K562 (cell line): ENCODE results near the gene ZKSCAN3. TPM values are rescaled to one million over a fixed set of nuclear protein-coding genes. Genes with fewer than 3 reads are reported as not detected.
"Not testable (repeated sequence)": the region's sequence is repeated elsewhere in the genome, so short reads cannot be mapped to it uniquely, and the experiment has no call there.

Source experiments
- ATAC-seq: fragments of 200-7000 bp; cut with Tn5 transposase; 3 replicates; pipeline ENCODE4 v1.9.1; 2020; ENCODE audit warnings: moderate library complexity
- BruUV-seq: library from RNA; stranded (reverse); fragments of 400-500 nt; replicated peaks from 2 replicates; lab custom pipeline; 2021; lab: Mats Ljungman, UMichigan
- CTCF ChIA-PET: fragments of 300-600 bp; formaldehyde crosslinking; extraction: SDS; loops from one replicate; lab custom pipeline; 2021; ENCODE audit warnings: low intra/inter-chr PET ratio; lab: Yijun Ruan, JAX
- POLR2A ChIA-PET: fragments of 300-600, 350-650 bp; sonication (Branson Sonifier 250); formaldehyde crosslinking; extraction: SDS; loops from one replicate; lab custom pipeline; 2021; ENCODE audit warnings: antibody characterized with exemption, inconsistent platforms; lab: Yijun Ruan, JAX
- DNase-seq, 4 experiments: peaks; one replicate each; pipeline versions ENCODE4 v3.0.0 to v3.0.0-alpha.2; 2011 to 2018; ENCODE audit warnings: low spot score in 3 of 4, mixed read lengths in 3 of 4; ENCODE audit errors: extremely low read depth in 1 of 4
- FAIRE-seq: peaks from 2 replicates; lab custom pipeline; 2011; peaks lifted over from hg19 to GRCh38; lab: Jason Lieb, UNC
- H2AFZ ChIP-seq: 2 replicates; pipeline ENCODE4 v1.6.0; 2011; ENCODE audit warnings: low read depth, low read length, control low read depth, inconsistent platforms
- H3K27ac ChIP-seq: fragments of 200-600 bp; 3 replicates; pipeline ENCODE4 v1.8.0; 2011; ENCODE audit warnings: low read depth, mild to moderate bottlenecking, control low read depth, inconsistent platforms, low read length, moderate library complexity, mixed read lengths; ENCODE audit errors: extremely low read depth
- H3K27me3 ChIP-seq, 2 experiments: fragments of 300-600 bp in 1 of 2; 2 replicates in 1 of 2; 3 replicates in 1 of 2; pipeline versions ENCODE4 v1.6.0 to v1.8.0; 2011; ENCODE audit warnings: inconsistent platforms in 2 of 2, low read length in 2 of 2, mild to moderate bottlenecking in 1 of 2, mixed read lengths in 1 of 2, moderate library complexity in 1 of 2; ENCODE audit not compliant: control insufficient read depth in 2 of 2, insufficient read depth in 2 of 2
- H3K36me3 ChIP-seq: fragments of 300-600 bp; 3 replicates; pipeline ENCODE4 v1.8.0; 2011; ENCODE audit warnings: mild to moderate bottlenecking, low read length, inconsistent platforms; ENCODE audit not compliant: control insufficient read depth, insufficient read depth
- H3K4me1 ChIP-seq, 2 experiments: fragments of 200-600 bp in 1 of 2; replicated peaks in 1 of 2; 2 replicates in 1 of 2; 3 replicates in 1 of 2; pipeline versions ENCODE4 v1.5.1 to v1.8.0; 2011; ENCODE audit warnings: inconsistent platforms in 2 of 2, low read length in 2 of 2, mild to moderate bottlenecking in 1 of 2, mixed read lengths in 1 of 2, moderate library complexity in 1 of 2; ENCODE audit not compliant: control insufficient read depth in 2 of 2, insufficient read depth in 2 of 2
- H3K4me2 ChIP-seq: 2 replicates; pipeline ENCODE4 v1.6.1; 2011; ENCODE audit warnings: low read length, control low read depth, inconsistent platforms, mixed read lengths; ENCODE audit not compliant: insufficient read depth
- H3K4me3 ChIP-seq: fragments of 200-600 bp; sonication (generic), shearing (Covaris generic); 2 replicates; pipeline ENCODE4 v1.5.1; 2016; ENCODE audit warnings: control low read depth, inconsistent platforms
- H3K79me2 ChIP-seq: fragments of 200-600 bp; 3 replicates; pipeline ENCODE4 v1.8.0; 2011; ENCODE audit warnings: low read length, inconsistent platforms; ENCODE audit not compliant: control insufficient read depth, insufficient read depth
- H3K9ac ChIP-seq, 2 experiments: 2 replicates each; pipeline versions ENCODE4 v1.6.0 to v1.6.1; 2011; ENCODE audit warnings: low read depth in 2 of 2, low read length in 2 of 2, control low read depth in 1 of 2, inconsistent platforms in 1 of 2, mild to moderate bottlenecking in 1 of 2, mixed read lengths in 1 of 2; ENCODE audit not compliant: insufficient read depth in 1 of 2
- H3K9me1 ChIP-seq: one replicate; pipeline ENCODE4 v1.6.0; 2011; ENCODE audit warnings: inconsistent platforms, mild to moderate bottlenecking, low read length, moderate library complexity; ENCODE audit not compliant: control insufficient read depth, insufficient read depth
- H3K9me3 ChIP-seq: replicated peaks from 2 replicates; pipeline ENCODE4 v1.5.1; 2011; ENCODE audit warnings: low read depth, low read length, inconsistent platforms; ENCODE audit not compliant: control insufficient read depth, insufficient read depth
- H4K20me1 ChIP-seq: replicated peaks from 2 replicates; pipeline ENCODE4 v1.6.1; 2011; ENCODE audit warnings: low read length, inconsistent platforms, mixed read lengths; ENCODE audit not compliant: control insufficient read depth, insufficient read depth
- BRF1 ChIP-seq: IDR thresholded peaks from 3 replicates; pipeline ENCODE4 v1.6.1; 2011; ENCODE audit warnings: borderline replicate concordance, mild to moderate bottlenecking; ENCODE audit not compliant: insufficient read length; ENCODE audit errors: extremely low read depth
- CEBPB ChIP-seq: fragments of 450-650 bp; IDR thresholded peaks from 2 replicates; pipeline ENCODE4 v1.6.1; 2016; ENCODE audit warnings: missing genetic modification characterization, missing compliant biosample characterization
- CEBPG ChIP-seq, 3 experiments: fragments of 200-800 bp in 1 of 3; sonication (Bioruptor generic) in 1 of 3; sonication (generic) in 1 of 3; formaldehyde crosslinking in 1 of 3; IDR thresholded peaks in 2 of 3; conservative IDR thresholded peaks in 1 of 3; 2 replicates each; pipeline versions ENCODE4 v1.6.1 to v1.8.0; 2016 to 2022; ENCODE audit warnings: missing compliant biosample characterization in 2 of 3, missing genetic modification characterization in 2 of 3, mild to moderate bottlenecking in 1 of 3, missing genetic modification reagents in 1 of 3
- TCF3 ChIP-seq: sonication (generic); formaldehyde crosslinking; IDR thresholded peaks from 2 replicates; pipeline ENCODE4 v1.4.0; 2020; ENCODE audit warnings: mild to moderate bottlenecking, missing genetic modification reagents
- ZBTB7A ChIP-seq: IDR thresholded peaks from 2 replicates; pipeline ENCODE4 v1.6.1; 2011; ENCODE audit warnings: low read depth, mild to moderate bottlenecking, low read length, moderate library complexity, borderline replicate concordance; ENCODE audit not compliant: control insufficient read depth
- ZNF143 ChIP-seq: sonication (generic); formaldehyde crosslinking; IDR thresholded peaks from 2 replicates; pipeline ENCODE4 v1.9.0; 2022; ENCODE audit warnings: mild to moderate bottlenecking, missing genetic modification reagents
- WGBS: fragments of 100-300 bp; shearing (Covaris generic); methylation state at CpG from one replicate; pipeline ENCODE4 v1.1.6; 2016; ENCODE audit warnings: low coverage, mixed read lengths; ENCODE audit not compliant: insufficient coverage; ENCODE audit errors: missing lambda C conversion rate; 5-methylcytosine and 5-hydroxymethylcytosine counted together
- in situ Hi-C: fragments of 300-500 bp; cut with MboI; formaldehyde crosslinking; loops from 4 replicates; pipeline ENCODE4 v1.15.0; 2018; ENCODE audit warnings: inconsistent platforms, mixed read lengths
- intact Hi-C: fragments of 100-400 bp; cut with micrococcal nuclease; formaldehyde crosslinking; loops from 2 replicates; pipeline ENCODE4 v1.14.2; 2022
- polyA plus RNA-seq, 8 experiments: library from polyadenylated mRNA; depleted of rRNA in 4 of 8; stranded (reverse) in 5 of 8; unstranded in 3 of 8; fragments of >200 nt; fragmentation: Nextera tagmentation in 2 of 8; fragmentation: Illumina TruSeq in 1 of 8; extraction: Ambion mirVana in 2 of 8; extraction: Trizol in 1 of 8; gene quantifications; 2 replicates each; pipeline versions ENCODE4 v1.2.1 to v1.2.3, GENCODE V29; 2011 to 2014; ENCODE audit warnings: inconsistent platforms in 1 of 8, missing spikeins in 1 of 8
- total RNA-seq, 7 experiments: library from RNA; depleted of rRNA in 6 of 7; stranded (reverse); fragments of >200 nt in 6 of 7; fragmentation: Illumina TruSeq in 2 of 7; extraction: Trizol in 2 of 7; gene quantifications; 2 replicates each; pipeline versions ENCODE4 v1.2.1 to v1.2.3, GENCODE V29; 2011 to 2021; ENCODE audit warnings: low replicate concordance in 1 of 7

ZKSCAN3 gene
- total and polyA plus RNA-seq, 9 of the 15 experiments (the other 6 are each of a cell fraction or from before 2014, with no cell fraction given) = 3.0 to 12.4 (median 10.2) TPM

DNA sequence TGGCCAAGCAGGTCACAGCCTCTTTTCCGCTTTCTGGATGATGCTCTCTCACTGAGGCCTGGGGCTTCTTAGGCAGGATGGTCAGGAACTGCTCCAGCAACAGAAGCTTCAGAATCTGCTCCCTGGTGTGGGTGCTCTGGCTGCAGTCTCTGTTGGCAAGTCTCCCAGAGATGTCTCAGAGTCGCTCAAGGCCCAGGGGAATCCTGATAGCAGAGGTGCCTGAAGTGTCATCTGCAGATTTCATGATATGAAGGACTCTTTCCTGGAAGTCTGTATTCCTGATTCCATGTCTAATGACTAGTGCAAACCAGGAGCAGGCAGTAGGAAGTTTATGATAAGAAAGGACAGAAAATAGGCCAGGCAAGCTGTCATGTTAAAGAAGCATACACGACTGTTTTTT lies 34.1 kb upstream of the ZKSCAN3 start (continued):
- TF ChIP-seq BRF1 = no peak
- no peak for TF ChIP-seq ZNF143 (CRISPR knock-in tag)
- peak; percentile 51; the same call in 1 of the 2 replicates for TF ChIP-seq TCF3 (CRISPR knock-in tag)

DNA sequence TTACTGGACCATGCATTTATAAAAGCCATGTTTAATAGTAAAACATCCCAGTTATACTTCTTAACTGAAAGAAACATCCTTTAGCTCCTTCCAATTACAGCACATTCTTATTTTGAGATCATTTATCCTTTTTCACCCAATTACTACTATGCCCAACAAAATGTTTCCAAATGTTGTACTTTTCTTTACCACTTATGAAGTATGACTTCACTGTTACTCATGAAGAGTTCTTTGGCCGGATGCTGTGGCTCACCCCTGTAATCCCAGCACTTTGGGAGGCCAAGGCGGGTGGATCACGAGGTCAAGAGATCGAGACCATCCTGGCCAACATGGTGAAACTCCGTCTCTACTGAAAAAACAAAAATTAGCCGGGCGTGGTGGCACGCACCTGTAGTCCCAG lies 31.9 kb upstream of the ZKSCAN3 start:
- 76% methylated on average over 8 of the region's 8 CpGs for WGBS

DNA sequence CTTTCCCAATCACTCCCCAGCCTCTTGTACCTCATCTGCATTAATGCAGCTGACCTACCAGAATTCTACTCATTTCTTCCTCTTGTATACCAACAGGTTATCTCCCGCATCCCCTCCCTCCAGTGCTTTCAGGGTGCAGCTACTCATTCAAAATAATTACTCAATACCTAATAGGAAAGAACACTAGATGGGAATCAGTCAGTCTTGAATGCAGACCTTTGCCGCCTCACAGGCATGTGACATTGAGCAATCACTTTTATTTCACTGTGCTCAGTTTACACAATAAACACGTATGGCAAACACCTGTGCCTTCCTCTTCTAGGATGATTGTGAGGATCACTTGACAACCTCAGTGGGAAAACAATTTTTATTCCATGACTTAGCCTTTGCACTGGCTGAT lies 27.1 kb upstream of the ZKSCAN3 start:
- CTCF ChIA-PET = no interaction called here
- Histone ChIP-seq H4K20me1 (no peaks in the 10 kb centered on the region), H3K4me3 (no peak overlapping the region), H3K27me3 (no peaks in the 10 kb centered on the region), H3K9me1 (no peaks in the 10 kb centered on the region), H3K4me2 (no peak overlapping the region), H3K9ac (no peak overlapping the region), H3K36me3 (peaks cover 16% of the 10 kb centered on the region), H3K27ac (no peak overlapping the region), H3K79me2 (no peaks in the 10 kb centered on the region), H3K9me3 (peaks cover 12% of the 10 kb centered on the region), H2AFZ (no peak overlapping the region), H3K4me1 (no peaks in the 10 kb centered on the region)
- POLR2A ChIA-PET = interaction anchor here (4.4 kb wide), 1 partner anchor 13 kb away, joined by 53 read pairs; the partner anchor contains the start of gene ZSCAN31
- DNase-seq (no peak), FAIRE-seq (no peak), ATAC-seq (no peak)
- TF ChIP-seq CEBPB (tag) (peak; percentile 54; the same call in 1 of the 2 replicates), CEBPG (CRISPR knock-in tag; IDR thresholded peaks at IDR 0.05) (no peak), CEBPG (tag; conservative IDR thresholded peaks at IDR 0.05 in 1 of 2, IDR thresholded peaks at IDR 0.05 in 1 of 2) (peak; percentile 27 to 34; a peak in 1 of 4 replicates), ZBTB7A (no peak)
- BruUV-seq = no TSS peak
- WGBS = 65% methylated on average over 3 of the region's 3 CpGs
- in situ Hi-C loops = no loop called here
- intact Hi-C loops = no loop called here

More for the DNA sequence above, 31.9 kb upstream of the ZKSCAN3 start:
- intact Hi-C loops, CTCF ChIA-PET, H3K9ac ChIP-seq, H4K20me1 ChIP-seq, in situ Hi-C loops, H3K27me3 ChIP-seq, H3K9me1 ChIP-seq, H3K9me3 ChIP-seq, FAIRE-seq, H3K36me3 ChIP-seq, H3K4me1 ChIP-seq, H3K79me2 ChIP-seq, H3K27ac ChIP-seq, H3K4me3 ChIP-seq, ATAC-seq, H2AFZ ChIP-seq, H3K4me2 ChIP-seq, DNase-seq, BruUV-seq: not testable (repeated sequence)
- POLR2A ChIA-PET = interaction anchor here (0.6 to 0.9 kb wide), 2 partner anchors 10 to 18 kb away, joined by 3 read pairs; no protein-coding TSS in a partner anchor
